ENCODE results near the gene IFIT3.
"Not testable (repeated sequence)": the region's sequence is repeated elsewhere in the genome, so short reads cannot be mapped to it uniquely, and the experiment has no call there.

The IFIT3 gene

DNA sequence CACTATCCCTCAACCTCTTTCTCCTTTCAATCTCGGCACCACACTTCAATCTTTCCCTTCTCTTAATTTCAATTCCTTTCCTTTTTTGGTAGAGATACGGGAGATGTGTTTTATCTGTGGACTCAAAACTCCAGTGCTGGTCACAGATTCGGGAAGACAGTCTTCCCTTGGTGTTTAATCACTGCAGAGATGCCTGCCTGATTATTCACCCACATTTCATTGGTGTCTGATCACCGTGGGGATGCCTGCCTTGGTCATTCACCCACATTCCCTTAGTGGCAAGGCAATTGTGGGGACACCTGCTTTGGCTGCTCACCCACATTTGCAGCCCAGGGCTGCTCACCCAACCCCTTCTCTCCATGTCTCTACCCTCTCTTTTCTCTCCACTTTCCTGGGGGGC is 42.5 kb upstream of the IFIT3 start:
- peaks cover 13% of the 10 kb centered on the region for H3K4me1 ChIP-seq (ENCODE audit: insufficient read depth, low read length)
- H3K36me3 ChIP-seq (ENCODE audit: insufficient read depth, low read length); H3K27ac ChIP-seq (ENCODE audit: low read depth, low read length); H3K4me3 ChIP-seq (ENCODE audit: low read length); H3K9me3 ChIP-seq (ENCODE audit: insufficient read depth, low read depth, low read length); H3K27me3 ChIP-seq (ENCODE audit: insufficient read depth, low read length); H3K9ac ChIP-seq (ENCODE audit: low read depth, low read length): not testable (repeated sequence)
- 91% methylated on average over 4 of the region's 4 CpGs for WGBS

- no peak overlapping the region for H3K27ac ChIP-seq (ENCODE audit: low read depth, low read length)
These were observed 33.0 kb upstream of the IFIT3 start for GRCh38 chr10:89294721-89295239.

DNA sequence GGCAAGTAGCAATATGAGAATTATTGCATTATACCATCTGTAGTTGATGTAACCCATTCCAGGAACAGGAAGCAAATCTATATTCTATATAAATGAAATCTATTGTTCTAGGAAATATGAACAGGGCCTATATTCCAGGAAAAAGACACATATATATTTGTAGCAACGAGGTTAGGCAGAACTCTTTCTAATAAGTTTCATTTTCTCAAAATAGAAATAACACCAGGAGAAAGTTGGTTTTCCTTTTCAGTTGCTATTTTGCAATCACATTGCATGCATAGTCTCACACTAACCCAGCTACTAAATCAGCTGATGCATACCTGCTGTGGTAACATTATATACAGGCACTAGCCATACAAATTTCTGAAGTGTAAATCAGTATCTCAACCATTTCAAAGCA is 32.2 kb upstream of the IFIT3 start:
- H3K9ac ChIP-seq (ENCODE audit: low read depth, low read length) = no peak overlapping the region
- H3K4me3 ChIP-seq (ENCODE audit: low read length) = no peak overlapping the region
- no peak overlapping the region for H3K27ac ChIP-seq (ENCODE audit: low read depth, low read length)
- H3K9me3 ChIP-seq (ENCODE audit: insufficient read depth, low read depth, low read length) = 0 out of 2 replicates have a peak, but pooled peaks cover 2% of the 10 kb centered on the region
- 86% methylated on average over 1 of the region's 1 CpG for WGBS
- no peaks in the 10 kb centered on the region for H3K27me3 ChIP-seq (ENCODE audit: insufficient read depth, low read length)
- no peaks in the 10 kb centered on the region for H3K36me3 ChIP-seq (ENCODE audit: insufficient read depth, low read length)
- H3K4me1 ChIP-seq (ENCODE audit: insufficient read depth, low read length) = no peaks in the 10 kb centered on the region

More at GRCh38 chr10:89294721-89295239, 33.0 kb upstream of the IFIT3 start:
- H3K9me3 ChIP-seq (ENCODE audit: insufficient read depth, low read depth, low read length) = 0 out of 2 replicates have a peak, but pooled peaks cover 2% of the 10 kb centered on the region
- no peak overlapping the region for H3K4me3 ChIP-seq (ENCODE audit: low read length)
- H3K36me3 ChIP-seq (ENCODE audit: insufficient read depth, low read length) = no peaks in the 10 kb centered on the region
- no peaks in the 10 kb centered on the region for H3K4me1 ChIP-seq (ENCODE audit: insufficient read depth, low read length)
- no peaks in the 10 kb centered on the region for H3K27me3 ChIP-seq (ENCODE audit: insufficient read depth, low read length)
- H3K9ac ChIP-seq (ENCODE audit: low read depth, low read length) = no peak overlapping the region
- WGBS = 91% methylated on average over 3 of the region's 3 CpGs

DNA sequence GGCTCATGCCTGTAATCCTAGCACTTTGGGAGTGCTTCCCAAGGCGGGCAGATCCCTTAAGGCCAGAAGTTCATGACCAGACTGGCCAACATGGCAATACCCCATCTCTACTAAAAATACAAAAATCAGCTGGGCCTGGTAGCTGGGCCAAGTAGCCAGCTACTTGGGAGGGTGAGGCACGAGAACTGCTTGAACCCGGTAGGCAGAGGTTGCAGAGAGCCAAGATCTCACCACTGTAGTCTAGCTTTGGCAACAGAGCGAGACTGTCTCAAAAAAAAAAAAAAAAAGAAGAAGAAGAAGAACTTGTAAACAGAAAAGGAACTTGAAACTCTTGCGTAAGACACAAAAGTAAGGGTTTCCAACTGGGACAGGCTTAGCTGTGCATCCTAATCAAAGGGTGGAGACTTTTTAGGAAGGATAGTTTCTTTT is 31.6 kb upstream of the IFIT3 start:
- no peak overlapping the region for H3K4me3 ChIP-seq (ENCODE audit: low read length)
- H3K4me1 ChIP-seq (ENCODE audit: insufficient read depth, low read length) = peaks cover 2% of the 10 kb centered on the region; the same call in 1 of the 2 replicates
- H3K27me3 ChIP-seq (ENCODE audit: insufficient read depth, low read length) = no peaks in the 10 kb centered on the region
- WGBS = 90% methylated on average over 5 of the region's 5 CpGs
- no peak overlapping the region for H3K27ac ChIP-seq (ENCODE audit: low read depth, low read length)
- H3K9me3 ChIP-seq (ENCODE audit: insufficient read depth, low read depth, low read length) = 0 out of 2 replicates have a peak, but pooled peaks cover 2% of the 10 kb centered on the region
- no peaks in the 10 kb centered on the region for H3K36me3 ChIP-seq (ENCODE audit: insufficient read depth, low read length)
- H3K9ac ChIP-seq (ENCODE audit: low read depth, low read length) = no peak overlapping the region

- H3K27me3 ChIP-seq (ENCODE audit: insufficient read depth, low read length) = no peaks in the 10 kb centered on the region
- H3K9me3 ChIP-seq (ENCODE audit: insufficient read depth, low read depth, low read length) = no peaks in the 10 kb centered on the region
- no peak overlapping the region for H3K4me3 ChIP-seq (ENCODE audit: low read length)
- 92% methylated on average over 4 of the region's 4 CpGs for WGBS
- H3K4me1 ChIP-seq (ENCODE audit: insufficient read depth, low read length) = peaks cover 9% of the 10 kb centered on the region; the same call in 1 of the 2 replicates
- no peaks in the 10 kb centered on the region for H3K36me3 ChIP-seq (ENCODE audit: insufficient read depth, low read length)
- no peak overlapping the region for H3K27ac ChIP-seq (ENCODE audit: low read depth, low read length)
- no peak overlapping the region for H3K9ac ChIP-seq (ENCODE audit: low read depth, low read length)
These were observed 30.4 kb upstream of the IFIT3 start for GRCh38 chr10:89297356-89297755.

DNA sequence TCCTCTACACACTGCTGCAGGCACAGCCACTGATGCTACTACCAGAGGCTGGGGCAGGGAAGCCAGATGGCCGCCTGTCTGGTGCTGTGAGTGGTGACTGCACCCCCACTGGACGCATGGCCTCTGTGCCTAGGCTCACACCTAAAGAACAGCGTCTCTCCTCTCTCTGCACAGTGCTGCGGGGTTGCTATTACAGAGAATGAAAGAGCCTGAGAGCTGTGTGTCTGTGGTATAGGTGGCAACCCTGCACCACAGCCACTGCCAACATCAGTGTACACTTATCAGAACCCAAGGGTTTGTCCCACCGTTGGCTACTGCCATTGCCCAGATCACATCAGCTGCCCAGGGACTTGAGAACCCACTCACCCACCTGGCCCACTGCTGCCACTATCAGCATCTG is 30.0 kb upstream of the IFIT3 start:
- Histone ChIP-seq H3K27ac (ENCODE audit: low read depth, low read length) (no peak overlapping the region), H3K4me3 (ENCODE audit: low read length) (no peak overlapping the region), H3K36me3 (ENCODE audit: insufficient read depth, low read length) (no peaks in the 10 kb centered on the region), H3K27me3 (ENCODE audit: insufficient read depth, low read length) (no peaks in the 10 kb centered on the region), H3K9ac (ENCODE audit: low read depth, low read length) (no peak overlapping the region), H3K4me1 (ENCODE audit: insufficient read depth, low read length) (peaks cover 9% of the 10 kb centered on the region; the same call in 1 of the 2 replicates), H3K9me3 (ENCODE audit: insufficient read depth, low read depth, low read length) (no peaks in the 10 kb centered on the region)
- whole genome bisulfite sequencing = 89% methylated on average over 4 of the region's 5 CpGs

- 100% methylated on average over 2 of the region's 4 CpGs for WGBS
- Histone ChIP-seq H3K4me3 (ENCODE audit: low read length) (no peak overlapping the region), H3K36me3 (ENCODE audit: insufficient read depth, low read length) (no peaks in the 10 kb centered on the region), H3K4me1 (ENCODE audit: insufficient read depth, low read length) (peaks cover 9% of the 10 kb centered on the region; the same call in 1 of the 2 replicates), H3K9ac (ENCODE audit: low read depth, low read length) (no peak overlapping the region), H3K9me3 (ENCODE audit: insufficient read depth, low read depth, low read length) (no peaks in the 10 kb centered on the region), H3K27me3 (ENCODE audit: insufficient read depth, low read length) (no peaks in the 10 kb centered on the region), H3K27ac (ENCODE audit: low read depth, low read length) (no peak overlapping the region)
These were observed 28.8 kb upstream of the IFIT3 start for GRCh38 chr10:89299031-89299430.

DNA sequence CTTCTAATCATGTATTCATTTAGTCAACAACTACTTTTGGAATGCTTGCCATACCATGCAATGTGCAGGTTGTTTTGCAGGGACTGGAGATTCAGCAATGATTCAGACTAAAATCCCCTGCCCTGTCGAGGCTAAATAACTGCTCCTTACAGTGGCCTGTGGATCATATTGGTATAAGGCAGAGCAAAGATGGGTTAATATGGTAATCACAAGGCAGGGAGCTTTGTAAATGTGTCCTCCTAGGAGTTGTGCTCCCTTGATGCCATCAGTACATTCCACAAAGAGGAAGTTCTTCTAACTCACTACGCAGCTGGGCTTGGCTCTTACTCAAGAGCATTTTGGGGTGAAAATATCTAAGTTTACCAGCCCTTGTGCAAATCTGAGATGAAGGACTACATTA is 26.6 kb upstream of the IFIT3 start:
- Histone ChIP-seq H3K27ac (ENCODE audit: low read depth, low read length) (no peak overlapping the region), H3K36me3 (ENCODE audit: insufficient read depth, low read length) (no peaks in the 10 kb centered on the region), H3K4me1 (ENCODE audit: insufficient read depth, low read length) (peaks cover 9% of the 10 kb centered on the region; the same call in 1 of the 2 replicates), H3K9ac (ENCODE audit: low read depth, low read length) (no peak overlapping the region), H3K4me3 (ENCODE audit: low read length) (no peak overlapping the region), H3K27me3 (ENCODE audit: insufficient read depth, low read length) (no peaks in the 10 kb centered on the region), H3K9me3 (ENCODE audit: insufficient read depth, low read depth, low read length) (no peaks in the 10 kb centered on the region)
- 95% methylated on average over 2 of the region's 2 CpGs for WGBS

DNA sequence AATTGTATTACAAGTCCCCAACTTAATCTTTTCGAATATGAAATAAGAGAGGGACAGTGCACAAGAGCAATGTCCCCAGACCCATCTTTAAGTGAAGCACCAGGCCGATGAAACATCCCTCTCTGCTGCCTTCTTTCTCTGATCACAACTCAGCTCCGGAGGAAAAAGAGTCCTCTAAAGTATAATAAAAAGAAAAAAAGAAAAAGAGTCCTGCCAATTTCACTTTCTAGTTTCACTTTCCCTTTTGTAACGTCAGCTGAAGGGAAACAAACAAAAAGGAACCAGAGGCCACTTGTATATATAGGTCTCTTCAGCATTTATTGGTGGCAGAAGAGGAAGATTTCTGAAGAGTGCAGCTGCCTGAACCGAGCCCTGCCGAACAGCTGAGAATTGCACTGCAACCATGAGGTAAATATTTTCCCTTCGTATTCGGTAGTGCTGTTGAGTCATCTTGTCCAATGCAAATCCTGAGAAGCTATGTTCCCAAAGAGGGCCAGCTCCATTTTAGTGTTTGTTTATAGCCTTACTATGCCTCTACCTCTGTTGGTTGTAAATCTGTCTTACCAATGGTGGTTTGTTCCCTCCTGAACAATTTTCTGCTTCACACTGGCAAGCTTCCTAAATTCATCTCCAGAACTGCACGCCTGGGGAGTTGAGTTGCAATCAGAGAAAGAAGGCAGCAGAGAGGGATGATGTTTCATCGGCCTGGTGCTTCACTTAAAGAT is 25.9 kb upstream of the IFIT3 start, which contains the start of gene IFIT2:
IFIT2 (plus strand) TSS at position 326 of the 725 bp plus-strand sequence; CDS start at position 404, 78 bp downstream.
- 80% methylated on average over 9 of the region's 10 CpGs for WGBS
- Histone ChIP-seq H3K9ac (ENCODE audit: low read depth, low read length) (no peak within 1 kb of the TSS), H3K27ac (ENCODE audit: low read depth, low read length) (no peak within 1 kb of the TSS), H3K27me3 (ENCODE audit: insufficient read depth, low read length) (no peaks in the 10 kb centered on the region), H3K36me3 (ENCODE audit: insufficient read depth, low read length) (no peaks in the 10 kb centered on the region), H3K4me3 (ENCODE audit: low read length) (no peak within 1 kb of the TSS), H3K4me1 (ENCODE audit: insufficient read depth, low read length) (peaks cover 9% of the 10 kb centered on the region; the same call in 1 of the 2 replicates), H3K9me3 (ENCODE audit: insufficient read depth, low read depth, low read length) (no peaks in the 10 kb centered on the region)

DNA sequence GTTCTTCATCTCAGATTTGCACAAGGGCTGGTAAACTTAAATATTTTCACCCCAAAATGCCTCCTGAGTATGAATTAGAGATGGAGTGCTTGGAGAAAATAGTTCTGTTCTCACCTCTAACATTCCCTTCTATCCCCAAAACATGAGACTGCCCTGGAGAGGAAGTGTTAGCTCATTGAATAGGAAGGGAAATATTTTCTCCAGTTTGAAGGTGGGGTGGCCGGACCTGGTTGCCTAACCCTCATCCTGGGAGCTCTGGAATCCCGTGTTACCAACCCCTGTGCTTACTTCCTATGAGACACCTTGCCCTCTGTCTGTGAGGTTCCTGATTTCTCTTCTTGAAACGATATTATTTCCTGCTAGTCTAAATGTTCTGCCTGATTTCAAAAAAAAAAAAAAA is 25.2 kb upstream of the IFIT3 start:
- H3K36me3 ChIP-seq (ENCODE audit: insufficient read depth, low read length) = no peaks in the 10 kb centered on the region
- no peaks in the 10 kb centered on the region for H3K27me3 ChIP-seq (ENCODE audit: insufficient read depth, low read length)
- H3K4me1 ChIP-seq (ENCODE audit: insufficient read depth, low read length) = peaks cover 9% of the 10 kb centered on the region; the same call in 1 of the 2 replicates
- WGBS = 80% methylated on average over 3 of the region's 3 CpGs
- no peaks in the 10 kb centered on the region for H3K9me3 ChIP-seq (ENCODE audit: insufficient read depth, low read depth, low read length)
- H3K4me3 ChIP-seq (ENCODE audit: low read length) = no peak overlapping the region
- no peak overlapping the region for H3K27ac ChIP-seq (ENCODE audit: low read depth, low read length)
- H3K9ac ChIP-seq (ENCODE audit: low read depth, low read length) = no peak overlapping the region

DNA sequence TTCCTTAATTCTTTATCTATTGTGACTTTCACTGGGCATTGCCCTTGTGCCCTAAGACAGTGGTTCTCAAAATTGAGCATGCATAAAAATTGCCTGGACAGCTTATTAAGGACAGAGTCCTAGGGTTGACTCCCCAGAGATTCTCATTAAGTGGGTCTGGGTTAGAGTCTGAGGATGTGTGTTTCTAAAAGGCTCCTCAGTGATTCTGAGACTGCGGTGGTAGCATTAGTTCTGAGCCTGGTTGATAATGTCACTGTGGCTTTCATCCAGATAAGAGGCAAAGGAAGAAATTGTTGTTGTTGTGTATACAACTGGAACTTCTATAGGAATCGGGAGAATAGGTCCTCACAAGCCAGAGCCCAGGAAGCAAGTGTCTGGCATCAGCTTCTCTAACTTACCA is 24.6 kb upstream of the IFIT3 start:
- H3K9ac ChIP-seq (ENCODE audit: low read depth, low read length) = no peak overlapping the region
- H3K27ac ChIP-seq (ENCODE audit: low read depth, low read length) = no peak overlapping the region
- H3K4me1 ChIP-seq (ENCODE audit: insufficient read depth, low read length) = peaks cover 9% of the 10 kb centered on the region; the same call in 1 of the 2 replicates
- no peaks in the 10 kb centered on the region for H3K9me3 ChIP-seq (ENCODE audit: insufficient read depth, low read depth, low read length)
- H3K27me3 ChIP-seq (ENCODE audit: insufficient read depth, low read length) = no peaks in the 10 kb centered on the region
- H3K36me3 ChIP-seq (ENCODE audit: insufficient read depth, low read length) = no peaks in the 10 kb centered on the region
- WGBS = 94% methylated on average over 2 of the region's 2 CpGs
- H3K4me3 ChIP-seq (ENCODE audit: low read length) = no peak overlapping the region

All from HUES64 (cell line).